ENCODE results near the gene SPTB. TPM values are rescaled to one million over a fixed set of nuclear protein-coding genes. Genes with fewer than 3 reads are reported as not detected.

SPTB gene
- polyA plus RNA-seq, 1 donor (not counting 4 experiments of a cell fraction or from before 2014, with no cell fraction given): not detected

- TF ChIP-seq EZH2 (IDR thresholded peaks at IDR 0.05; ENCODE audit: low read length): no peak
- TF ChIP-seq, protein P1, sequence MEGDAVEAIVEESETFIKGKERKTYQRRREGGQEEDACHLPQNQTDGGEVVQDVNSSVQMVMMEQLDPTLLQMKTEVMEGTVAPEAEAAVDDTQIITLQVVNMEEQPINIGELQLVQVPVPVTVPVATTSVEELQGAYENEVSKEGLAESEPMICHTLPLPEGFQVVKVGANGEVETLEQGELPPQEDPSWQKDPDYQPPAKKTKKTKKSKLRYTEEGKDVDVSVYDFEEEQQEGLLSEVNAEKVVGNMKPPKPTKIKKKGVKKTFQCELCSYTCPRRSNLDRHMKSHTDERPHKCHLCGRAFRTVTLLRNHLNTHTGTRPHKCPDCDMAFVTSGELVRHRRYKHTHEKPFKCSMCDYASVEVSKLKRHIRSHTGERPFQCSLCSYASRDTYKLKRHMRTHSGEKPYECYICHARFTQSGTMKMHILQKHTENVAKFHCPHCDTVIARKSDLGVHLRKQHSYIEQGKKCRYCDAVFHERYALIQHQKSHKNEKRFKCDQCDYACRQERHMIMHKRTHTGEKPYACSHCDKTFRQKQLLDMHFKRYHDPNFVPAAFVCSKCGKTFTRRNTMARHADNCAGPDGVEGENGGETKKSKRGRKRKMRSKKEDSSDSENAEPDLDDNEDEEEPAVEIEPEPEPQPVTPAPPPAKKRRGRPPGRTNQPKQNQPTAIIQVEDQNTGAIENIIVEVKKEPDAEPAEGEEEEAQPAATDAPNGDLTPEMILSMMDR (optimal IDR thresholded peaks at IDR 0.05 in 1 of 3, IDR thresholded peaks at IDR 0.05 in 1 of 3, conservative IDR thresholded peaks at IDR 0.05 in 1 of 3; ENCODE audit: extremely low read depth in 1 of 3, insufficient read depth in 2 of 3, low read length in 3 of 3): no peak
- no peak for FAIRE-seq
- no peaks in the 10 kb centered on the region for H3K36me3 ChIP-seq (ENCODE audit: control insufficient read depth in 2 of 2, extremely low read depth in 1 of 2, insufficient read depth in 2 of 2, low read length in 2 of 2)
- H3K9me1 ChIP-seq (ENCODE audit: control insufficient read depth, extremely low read depth, insufficient read depth, low read length): no peaks in the 10 kb centered on the region
- no peak overlapping the region for H3K9ac ChIP-seq (ENCODE audit: control insufficient read depth, extremely low read depth, insufficient read depth, low read length)
- no peaks in the 10 kb centered on the region for H4K20me1 ChIP-seq (ENCODE audit: control insufficient read depth, extremely low read depth, insufficient read depth, low read length)
- peaks cover 19% of the 10 kb centered on the region for H3K27me3 ChIP-seq (ENCODE audit: control insufficient read depth, extremely low read depth, insufficient read depth, low read length)
- no peaks in the 10 kb centered on the region for H3K79me2 ChIP-seq (ENCODE audit: control insufficient read depth, insufficient read depth, low read length)
- DNase-seq (ENCODE audit: low read depth, low spot score): no peak
- H3K27ac ChIP-seq (ENCODE audit: control insufficient read depth, insufficient read depth, low read length): no peak overlapping the region
- H3K4me1 ChIP-seq (ENCODE audit: control insufficient read depth, extremely low read depth, insufficient read depth, low read length): no peaks in the 10 kb centered on the region
- no peaks in the 10 kb centered on the region for H3K9me3 ChIP-seq (ENCODE audit: control insufficient read depth, low read depth, low read length)
- dilution Hi-C loops (cut with MboI; ENCODE audit: extremely low pct_ligation_motif_present, low sequenced_read_pairs): no loop called here
- no peak overlapping the region for H3K4me3 ChIP-seq (ENCODE audit: control insufficient read depth in 2 of 3, extremely low read depth in 1 of 3, insufficient read depth in 2 of 3, low read depth in 1 of 3, low read length in 3 of 3)
- H3K4me2 ChIP-seq (ENCODE audit: control insufficient read depth, extremely low read depth, insufficient read depth, low read depth, low read length): no peak overlapping the region
- H2AFZ ChIP-seq (ENCODE audit: control insufficient read depth, low read length): no peak overlapping the region
Measured at GRCh38 chr14:64865992-64866391, 13.7 kb downstream of the SPTB start.

- no peak overlapping the region for H3K4me3 ChIP-seq (ENCODE audit: control insufficient read depth in 2 of 3, extremely low read depth in 1 of 3, insufficient read depth in 2 of 3, low read depth in 1 of 3, low read length in 3 of 3)
Measured at GRCh38 chr14:64865109-64865508, 14.6 kb downstream of the SPTB start.

More at GRCh38 chr14:64865109-64865508, 14.6 kb downstream of the SPTB start:
- H3K9ac ChIP-seq (ENCODE audit: control insufficient read depth, extremely low read depth, insufficient read depth, low read length): no peak overlapping the region
- dilution Hi-C loops (cut with MboI; ENCODE audit: extremely low pct_ligation_motif_present, low sequenced_read_pairs): no loop called here
- H3K9me1 ChIP-seq (ENCODE audit: control insufficient read depth, extremely low read depth, insufficient read depth, low read length): no peaks in the 10 kb centered on the region
- H3K36me3 ChIP-seq (ENCODE audit: control insufficient read depth in 2 of 2, extremely low read depth in 1 of 2, insufficient read depth in 2 of 2, low read length in 2 of 2): no peaks in the 10 kb centered on the region
- no peak overlapping the region for H2AFZ ChIP-seq (ENCODE audit: control insufficient read depth, low read length)
- H3K27ac ChIP-seq (ENCODE audit: control insufficient read depth, insufficient read depth, low read length): no peak overlapping the region
- TF ChIP-seq, protein P1 (optimal IDR thresholded peaks at IDR 0.05 in 1 of 3, IDR thresholded peaks at IDR 0.05 in 1 of 3, conservative IDR thresholded peaks at IDR 0.05 in 1 of 3; ENCODE audit: extremely low read depth in 1 of 3, insufficient read depth in 2 of 3, low read length in 3 of 3): no peak
- no peak for TF ChIP-seq EZH2 (IDR thresholded peaks at IDR 0.05; ENCODE audit: low read length)
- H4K20me1 ChIP-seq (ENCODE audit: control insufficient read depth, extremely low read depth, insufficient read depth, low read length): no peaks in the 10 kb centered on the region
- DNase-seq (ENCODE audit: low read depth, low spot score) (no peak), FAIRE-seq (no peak)
- no peak overlapping the region for H3K4me2 ChIP-seq (ENCODE audit: control insufficient read depth, extremely low read depth, insufficient read depth, low read depth, low read length)
- no peaks in the 10 kb centered on the region for H3K9me3 ChIP-seq (ENCODE audit: control insufficient read depth, low read depth, low read length)
- H3K79me2 ChIP-seq (ENCODE audit: control insufficient read depth, insufficient read depth, low read length): no peaks in the 10 kb centered on the region
- peaks cover 20% of the 10 kb centered on the region for H3K27me3 ChIP-seq (ENCODE audit: control insufficient read depth, extremely low read depth, insufficient read depth, low read length)
- no peaks in the 10 kb centered on the region for H3K4me1 ChIP-seq (ENCODE audit: control insufficient read depth, extremely low read depth, insufficient read depth, low read length)

Measured in keratinocyte (primary cell).